Suppressor macrophage treated with lipopolysaccharide for 4 hours (primary cell): ENCODE data around the gene AFMID.

ENCODE experiments used
- DNase-seq: peaks from one replicate; pipeline ENCODE4 v3.0.0-alpha.2; 2020

The AFMID gene

DNA sequence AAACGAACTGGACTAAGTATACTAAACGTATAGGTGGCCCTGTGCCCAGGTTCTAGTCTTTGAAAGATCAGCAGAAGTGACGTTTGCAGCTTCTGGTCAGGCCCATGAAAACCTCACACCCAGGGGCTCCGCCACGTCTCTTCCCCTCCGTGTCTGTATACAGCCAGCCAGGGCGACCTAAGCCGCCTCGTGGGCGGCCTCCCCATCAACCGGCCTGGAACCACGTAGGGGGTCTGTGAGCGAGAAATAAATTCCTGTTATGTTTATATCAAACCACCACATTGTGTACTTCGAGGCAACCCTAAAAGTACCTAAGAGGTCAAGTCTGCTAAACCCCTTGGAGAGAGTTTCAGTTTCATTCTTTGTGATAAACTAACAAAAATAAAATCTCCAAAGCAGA is 7.1 kb upstream of the AFMID start:
- peak; percentile 48 for DNase-seq

DNA sequence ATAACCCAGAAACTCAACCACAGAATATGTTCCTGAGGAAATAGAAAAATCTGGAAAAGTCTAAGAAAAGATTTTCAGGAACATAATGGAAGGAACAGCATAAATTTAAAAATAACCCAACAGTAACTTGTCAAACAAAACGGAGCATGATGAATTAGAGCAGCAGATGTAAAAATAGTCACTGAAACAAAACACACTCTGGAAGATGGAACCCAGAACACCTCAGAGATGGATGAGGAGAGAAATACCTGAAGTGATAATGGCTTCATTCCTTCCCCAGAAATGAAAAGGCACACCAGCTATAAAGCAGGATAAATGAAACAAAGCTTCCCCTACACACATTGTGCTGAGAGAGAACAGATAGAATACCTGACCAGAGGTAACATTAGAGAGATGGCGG is 6.7 kb upstream of the AFMID start:
- no peak for DNase-seq

DNA sequence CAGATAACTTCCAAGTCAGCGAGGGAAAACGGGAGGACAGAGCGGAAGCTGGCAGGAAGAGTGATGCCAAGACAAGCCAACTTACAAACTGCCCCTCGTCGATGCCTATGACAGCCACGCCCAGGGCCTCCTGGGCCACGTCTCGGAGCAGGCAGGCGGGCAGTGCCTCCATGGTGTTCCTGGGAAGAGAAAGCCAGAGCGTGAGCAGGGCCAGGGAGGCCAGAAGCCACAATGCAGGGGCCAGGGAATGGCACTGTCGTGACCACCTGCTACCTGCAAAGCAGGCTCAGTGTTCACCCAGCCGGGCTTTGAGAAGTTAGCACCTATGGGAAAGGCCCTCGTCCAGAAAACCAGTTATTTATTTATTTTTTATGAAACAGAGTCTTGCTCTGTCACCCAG is 4.7 kb upstream of the AFMID start:
- no peak for DNase-seq

DNA sequence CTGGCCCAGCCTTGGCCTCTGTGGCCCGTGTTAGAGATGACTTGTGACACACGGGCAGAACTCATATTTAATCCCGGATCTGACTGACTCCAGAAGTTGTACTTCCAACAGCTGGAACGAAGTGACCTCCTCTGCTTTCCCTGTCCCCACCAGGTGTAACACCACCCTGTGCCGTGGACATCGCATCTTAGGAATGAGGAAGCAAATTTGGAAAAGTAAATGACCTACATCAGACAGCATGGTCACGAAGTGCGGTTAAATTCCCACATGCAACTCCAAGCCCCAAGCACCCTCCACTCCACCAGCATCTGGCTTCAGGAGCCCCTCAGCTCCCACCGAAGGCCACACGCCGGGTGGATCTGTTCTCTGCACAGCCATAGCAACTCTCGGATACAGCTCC is 3.2 kb upstream of the AFMID start:
- DNase-seq, result no peak

DNA sequence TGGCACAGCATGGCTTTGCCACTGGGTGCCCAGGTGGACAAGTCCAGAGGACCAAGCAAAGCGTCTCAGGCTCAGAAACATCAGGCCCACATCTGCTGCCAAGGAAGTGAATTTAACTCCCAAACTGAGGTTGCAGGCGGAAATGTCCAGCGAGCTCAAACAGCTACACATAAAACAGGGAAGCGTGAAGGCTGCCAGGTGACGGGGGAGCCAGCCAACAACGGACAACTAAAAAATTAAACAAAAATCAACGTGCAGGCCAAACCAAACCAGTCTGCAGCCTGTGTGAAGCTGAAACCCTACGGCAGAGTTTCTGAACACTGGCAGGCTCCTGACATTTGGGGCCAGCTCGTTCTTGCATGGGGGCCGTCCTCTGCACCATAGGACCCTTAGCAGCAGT is 2.8 kb upstream of the AFMID start:
- no peak for DNase-seq

DNA sequence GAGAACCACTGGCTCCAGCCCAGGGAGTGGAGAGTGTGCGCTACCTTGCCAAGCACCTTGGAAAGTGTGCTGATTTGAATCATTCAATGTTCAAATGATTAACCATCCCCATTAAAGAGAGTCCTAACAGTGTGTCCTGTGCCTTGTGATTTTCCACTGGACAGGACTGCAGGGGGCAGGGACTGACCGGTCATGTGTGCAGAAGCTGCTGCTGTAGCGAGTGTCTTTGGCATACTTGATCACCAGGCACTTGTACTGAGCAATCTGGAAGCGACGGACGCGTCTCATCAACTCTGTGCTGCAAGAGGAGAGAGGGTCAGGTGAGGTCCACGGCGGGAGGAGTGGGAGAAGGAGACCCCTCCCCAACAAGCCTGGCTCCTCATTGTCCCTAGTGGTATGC is 2.3 kb upstream of the AFMID start:
- no peak for DNase-seq

DNA sequence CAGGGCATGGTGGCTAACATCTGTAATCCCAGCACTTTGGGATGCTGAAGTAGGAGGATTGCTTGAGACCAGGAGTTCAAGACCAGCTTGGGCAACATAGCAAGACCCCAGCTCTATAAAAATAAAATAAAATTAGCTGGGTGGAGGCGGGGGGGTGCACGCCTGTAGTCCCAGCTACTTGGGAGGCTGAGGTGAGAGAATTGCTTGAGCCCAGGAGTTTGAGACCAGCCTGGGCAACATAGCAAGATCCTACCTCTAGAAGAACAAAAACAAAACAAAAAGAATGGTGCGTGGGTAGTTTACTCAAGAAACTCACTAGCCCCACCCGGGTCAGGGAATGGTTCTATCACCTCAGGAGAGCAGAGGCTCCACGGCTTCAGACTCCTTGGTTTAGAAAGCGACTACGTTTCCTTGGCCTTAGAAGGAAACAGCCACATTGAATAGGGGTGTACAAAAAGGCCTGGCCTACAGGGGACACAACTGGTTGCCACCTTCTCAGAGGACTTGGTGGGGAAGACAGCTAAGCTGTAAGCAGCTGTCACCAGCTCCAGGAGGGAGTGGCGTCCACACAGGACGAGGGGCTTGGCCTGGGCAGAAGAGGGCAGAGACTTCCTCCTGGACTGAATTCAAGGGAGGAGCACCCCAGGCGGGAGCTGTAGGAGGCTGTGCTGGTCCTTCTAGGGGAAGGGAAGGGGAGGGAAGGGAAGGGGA is 1.0 kb upstream of the AFMID start:
- peak; percentile 62 for DNase-seq

DNA sequence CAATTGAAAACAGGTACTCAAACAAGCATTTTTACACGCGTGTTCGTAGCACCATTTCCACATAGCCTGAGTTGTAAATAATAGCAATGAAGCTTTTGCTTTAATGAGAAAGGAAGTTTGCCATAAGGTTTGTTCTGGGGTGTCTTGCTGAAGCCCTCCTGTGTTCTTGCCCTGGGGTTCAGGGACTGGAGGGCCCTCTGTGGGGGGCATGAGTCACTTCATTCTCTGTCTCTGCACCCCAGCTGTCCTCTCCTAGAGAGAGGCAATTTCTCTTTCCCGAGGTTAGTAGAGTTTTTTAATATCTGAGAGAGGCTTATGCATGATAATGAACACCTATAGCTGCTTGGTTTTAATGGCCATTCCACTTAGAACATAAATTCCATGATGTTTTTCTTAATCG is 9.6 kb downstream of the AFMID start:
- DNase-seq, result no peak

DNA sequence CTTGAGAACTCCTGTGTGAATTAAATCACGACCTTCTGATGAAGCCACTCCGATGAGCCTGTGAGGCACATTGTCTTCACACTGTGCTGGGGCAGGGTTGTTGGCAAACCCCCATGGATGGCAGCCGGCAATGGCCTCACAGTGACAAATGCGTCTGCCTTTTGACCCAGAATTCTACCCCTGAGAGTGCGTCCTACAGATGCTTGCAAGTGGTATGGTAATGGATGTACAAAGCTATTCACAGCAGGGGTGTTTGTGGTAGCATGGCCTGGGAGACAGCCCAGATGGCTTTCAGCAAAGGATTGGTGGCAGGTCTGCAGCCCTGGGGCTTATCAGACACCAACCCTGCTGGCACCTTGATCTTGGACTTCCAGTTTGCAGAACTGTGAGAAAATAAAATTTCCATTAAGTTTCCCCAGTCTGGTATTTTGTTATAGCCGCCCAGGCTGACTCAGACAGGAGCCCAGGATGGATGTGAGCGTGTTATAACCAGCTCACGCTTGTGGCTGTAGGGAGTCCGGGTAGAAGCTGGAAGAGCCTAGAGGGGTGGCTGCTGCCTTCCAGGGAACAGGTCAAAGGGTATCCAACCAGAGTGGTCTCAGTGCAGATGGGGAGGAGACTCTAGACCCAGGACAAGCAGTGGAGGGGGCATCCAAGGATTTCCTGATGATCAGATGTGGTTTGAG is 10.1 kb downstream of the AFMID start:
- no peak for DNase-seq

DNA sequence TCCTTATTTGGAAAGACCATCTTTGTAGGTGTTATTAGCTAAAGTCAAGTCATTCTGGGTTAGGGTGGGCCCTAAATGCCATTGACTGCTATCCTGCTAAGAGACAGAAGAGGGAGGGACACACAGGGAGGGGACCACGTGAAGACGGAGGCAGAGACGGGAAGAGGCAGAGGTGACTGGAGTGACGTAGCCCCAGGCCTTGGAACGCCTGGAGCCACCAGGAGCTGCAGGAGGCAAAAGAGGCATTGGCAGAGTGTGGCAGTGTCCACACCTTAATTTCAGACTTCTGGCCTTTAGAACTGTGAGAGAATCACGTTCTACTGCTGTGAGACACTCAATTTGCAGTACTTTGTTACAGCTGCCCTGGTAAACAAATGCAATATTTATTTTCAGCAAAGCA is 13.3 kb downstream of the AFMID start:
- no peak for DNase-seq

DNA sequence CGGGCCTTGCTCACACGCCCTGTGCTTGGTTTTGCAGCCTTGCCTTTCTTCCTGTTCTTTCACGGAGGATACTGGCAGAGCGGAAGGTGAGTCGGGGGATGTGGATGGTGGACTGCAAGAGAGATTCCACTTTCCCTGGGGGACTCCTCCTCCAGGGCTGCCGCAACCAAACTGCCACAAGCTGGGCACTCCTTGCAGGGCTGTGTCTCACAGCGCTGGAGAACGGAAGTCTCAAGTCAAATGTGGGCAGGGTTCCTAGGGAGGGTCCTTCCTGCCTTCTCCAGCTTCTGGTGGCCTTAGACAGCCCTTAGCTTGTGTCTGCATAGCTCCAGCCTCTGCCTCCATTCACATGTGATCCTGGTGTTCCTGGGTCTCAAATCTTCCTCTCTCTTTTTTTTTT is 15.5 kb downstream of the AFMID start:
- no peak for DNase-seq

DNA sequence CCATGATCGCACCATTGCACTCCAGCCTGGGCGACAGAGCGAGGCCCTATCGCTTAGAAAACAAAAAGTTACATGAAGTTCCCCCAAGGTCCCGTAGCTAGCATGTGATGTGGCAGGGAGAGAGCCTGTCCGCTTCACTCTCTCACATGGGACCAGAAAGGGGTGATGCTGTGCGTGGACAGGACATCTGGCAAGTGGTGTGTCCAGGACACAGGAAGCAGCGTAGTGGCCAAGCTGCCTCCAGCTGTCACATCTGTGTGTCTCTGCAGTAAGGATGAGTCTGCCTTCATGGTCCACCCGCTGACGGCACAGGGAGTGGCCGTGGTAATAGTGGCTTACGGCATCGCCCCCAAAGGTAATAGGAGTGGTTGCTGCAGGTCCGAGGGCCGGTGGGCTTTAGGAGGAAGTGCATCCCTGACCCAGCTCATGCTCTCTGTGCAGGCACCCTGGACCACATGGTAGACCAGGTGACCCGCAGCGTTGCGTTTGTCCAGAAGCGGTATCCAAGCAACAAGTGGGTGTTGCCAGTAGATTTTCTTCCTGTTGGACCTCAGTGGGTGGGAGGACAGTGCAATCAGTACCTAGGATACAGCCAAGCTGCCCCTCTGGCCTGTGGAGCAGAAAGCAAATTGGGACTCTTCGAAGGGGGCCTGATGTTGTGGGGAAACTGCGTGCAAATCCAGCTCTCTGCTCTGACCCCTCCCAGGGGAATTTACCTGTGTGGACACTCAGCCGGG is 17.4 kb downstream of the AFMID start:
- no peak for DNase-seq

DNA sequence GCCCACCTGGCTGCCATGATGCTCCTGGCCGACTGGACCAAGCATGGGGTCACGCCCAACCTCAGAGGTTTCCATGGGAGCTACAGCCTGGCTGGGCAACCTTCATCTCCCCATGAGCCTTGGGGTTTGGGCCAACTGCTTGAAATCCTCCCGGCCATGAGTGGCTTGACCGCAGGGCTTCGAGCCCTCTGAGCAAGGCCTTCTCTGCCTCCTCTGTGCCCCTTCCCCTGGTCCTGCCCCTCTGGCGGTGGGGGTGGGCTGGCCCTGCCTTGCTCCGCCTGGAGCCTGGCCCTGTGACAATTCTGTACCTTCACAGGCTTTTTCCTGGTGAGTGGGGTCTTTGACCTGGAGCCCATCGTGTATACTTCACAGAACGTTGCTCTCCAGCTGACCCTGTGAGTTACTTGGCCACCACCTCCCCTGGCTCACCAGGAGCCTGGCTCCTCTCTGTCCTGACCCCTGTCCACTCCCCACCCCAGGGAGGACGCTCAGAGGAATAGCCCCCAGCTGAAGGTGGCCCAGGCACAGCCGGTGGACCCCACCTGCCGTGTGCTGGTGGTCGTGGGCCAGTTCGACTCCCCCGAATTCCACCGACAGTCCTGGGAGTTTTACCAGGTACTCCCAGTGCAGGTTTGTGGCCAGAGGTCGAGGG is 18.1 kb downstream of the AFMID start:
- DNase-seq, result no peak

DNA sequence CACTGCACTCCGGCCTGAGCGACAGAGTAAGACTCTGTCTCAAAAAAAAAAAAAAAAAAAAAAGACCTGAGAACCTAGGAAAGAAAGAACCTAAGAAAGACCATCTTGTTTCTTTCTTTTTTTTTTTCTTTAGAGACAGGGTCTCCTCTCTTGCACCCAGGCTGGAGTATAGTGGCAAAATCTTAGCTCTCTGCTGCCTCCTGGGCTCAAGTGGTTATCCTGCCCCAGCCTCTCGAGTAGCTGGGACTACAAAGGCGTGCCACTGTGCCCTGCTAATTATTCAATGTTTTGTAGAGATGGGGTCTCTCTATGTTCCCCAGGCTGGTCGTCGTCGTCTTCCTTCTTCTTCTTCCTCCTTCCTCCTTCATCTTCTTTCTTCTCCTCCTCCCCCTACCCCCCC is 19.1 kb downstream of the AFMID start:
- no peak for DNase-seq

DNA sequence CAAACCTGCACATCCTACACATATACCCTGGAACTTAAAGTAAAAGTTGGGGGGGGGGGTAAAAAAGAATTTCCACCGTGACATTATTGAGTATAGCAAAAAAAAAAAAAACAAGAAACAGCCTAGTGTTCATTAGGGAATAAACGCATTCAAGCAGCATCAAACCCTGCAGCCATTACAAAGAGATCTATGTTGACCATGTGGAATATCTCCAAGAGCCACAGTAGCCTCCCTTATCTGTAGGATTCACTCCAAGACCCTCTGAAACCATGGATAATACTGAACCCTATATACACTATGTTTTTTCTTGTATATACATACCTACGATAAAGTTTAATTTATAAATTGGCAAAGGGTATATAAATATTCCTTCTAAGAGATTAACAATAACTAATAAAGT is 21.3 kb downstream of the AFMID start:
- DNase-seq, result no peak

DNA sequence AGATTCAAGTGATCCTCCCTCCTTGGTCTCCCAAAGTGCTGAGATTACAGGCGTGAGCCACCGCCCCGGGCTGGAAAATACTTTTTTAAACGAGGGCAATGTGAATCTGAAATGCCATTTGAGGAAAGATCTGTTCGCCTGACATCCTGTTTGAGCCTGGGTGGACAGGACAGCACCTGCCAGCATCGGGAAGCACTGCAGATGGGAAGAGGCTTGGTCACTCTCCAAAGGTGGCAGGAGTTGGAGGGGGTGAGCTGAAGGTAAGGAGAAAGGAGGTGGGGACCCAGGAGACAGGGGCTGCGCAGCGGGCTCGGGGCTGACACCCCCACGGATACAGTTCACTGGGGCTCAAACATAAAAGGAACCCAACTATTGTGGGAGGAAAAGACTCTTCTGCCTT is 22.9 kb downstream of the AFMID start:
- no peak for DNase-seq

DNA sequence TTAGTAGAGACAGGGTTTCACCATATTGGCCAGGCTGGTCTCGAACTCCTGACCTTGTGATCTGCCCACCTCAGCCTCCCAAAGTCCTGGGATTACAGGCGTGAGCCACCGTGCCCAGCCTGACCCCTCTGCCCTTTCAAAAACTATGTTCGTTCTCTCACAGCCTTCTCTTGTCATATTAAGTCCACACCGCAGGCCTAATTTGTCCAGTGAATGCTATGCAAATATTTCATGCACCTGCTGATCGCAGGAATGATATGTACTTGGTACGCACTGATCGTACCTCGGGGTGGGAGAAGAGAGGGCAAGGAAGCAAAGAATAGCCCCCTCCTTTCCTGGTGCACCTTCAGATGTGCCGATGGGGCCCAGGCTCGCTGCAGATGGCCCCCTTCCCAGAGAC is 23.9 kb downstream of the AFMID start:
- DNase-seq, result no peak

DNA sequence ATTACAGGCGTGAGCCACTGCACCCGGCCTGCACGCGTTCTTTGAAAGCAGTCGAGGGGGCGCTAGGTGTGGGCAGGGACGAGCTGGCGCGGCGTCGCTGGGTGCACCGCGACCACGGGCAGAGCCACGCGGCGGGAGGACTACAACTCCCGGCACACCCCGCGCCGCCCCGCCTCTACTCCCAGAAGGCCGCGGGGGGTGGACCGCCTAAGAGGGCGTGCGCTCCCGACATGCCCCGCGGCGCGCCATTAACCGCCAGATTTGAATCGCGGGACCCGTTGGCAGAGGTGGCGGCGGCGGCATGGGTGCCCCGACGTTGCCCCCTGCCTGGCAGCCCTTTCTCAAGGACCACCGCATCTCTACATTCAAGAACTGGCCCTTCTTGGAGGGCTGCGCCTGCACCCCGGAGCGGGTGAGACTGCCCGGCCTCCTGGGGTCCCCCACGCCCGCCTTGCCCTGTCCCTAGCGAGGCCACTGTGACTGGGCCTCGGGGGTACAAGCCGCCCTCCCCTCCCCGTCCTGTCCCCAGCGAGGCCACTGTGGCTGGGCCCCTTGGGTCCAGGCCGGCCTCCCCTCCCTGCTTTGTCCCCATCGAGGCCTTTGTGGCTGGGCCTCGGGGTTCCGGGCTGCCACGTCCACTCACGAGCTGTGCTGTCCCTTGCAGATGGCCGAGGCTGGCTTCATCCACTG is 27.0 kb downstream of the AFMID start, which contains the start of gene BIRC5:
BIRC5 (plus strand) TSS at position 238 of the 690 bp plus-strand sequence; CDS start at position 302, 64 bp downstream.
- DNase-seq, result peak; percentile 95

DNA sequence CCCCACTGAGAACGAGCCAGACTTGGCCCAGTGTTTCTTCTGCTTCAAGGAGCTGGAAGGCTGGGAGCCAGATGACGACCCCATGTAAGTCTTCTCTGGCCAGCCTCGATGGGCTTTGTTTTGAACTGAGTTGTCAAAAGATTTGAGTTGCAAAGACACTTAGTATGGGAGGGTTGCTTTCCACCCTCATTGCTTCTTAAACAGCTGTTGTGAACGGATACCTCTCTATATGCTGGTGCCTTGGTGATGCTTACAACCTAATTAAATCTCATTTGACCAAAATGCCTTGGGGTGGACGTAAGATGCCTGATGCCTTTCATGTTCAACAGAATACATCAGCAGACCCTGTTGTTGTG is 27.5 kb downstream of the AFMID start:
- DNase-seq, result no peak

DNA sequence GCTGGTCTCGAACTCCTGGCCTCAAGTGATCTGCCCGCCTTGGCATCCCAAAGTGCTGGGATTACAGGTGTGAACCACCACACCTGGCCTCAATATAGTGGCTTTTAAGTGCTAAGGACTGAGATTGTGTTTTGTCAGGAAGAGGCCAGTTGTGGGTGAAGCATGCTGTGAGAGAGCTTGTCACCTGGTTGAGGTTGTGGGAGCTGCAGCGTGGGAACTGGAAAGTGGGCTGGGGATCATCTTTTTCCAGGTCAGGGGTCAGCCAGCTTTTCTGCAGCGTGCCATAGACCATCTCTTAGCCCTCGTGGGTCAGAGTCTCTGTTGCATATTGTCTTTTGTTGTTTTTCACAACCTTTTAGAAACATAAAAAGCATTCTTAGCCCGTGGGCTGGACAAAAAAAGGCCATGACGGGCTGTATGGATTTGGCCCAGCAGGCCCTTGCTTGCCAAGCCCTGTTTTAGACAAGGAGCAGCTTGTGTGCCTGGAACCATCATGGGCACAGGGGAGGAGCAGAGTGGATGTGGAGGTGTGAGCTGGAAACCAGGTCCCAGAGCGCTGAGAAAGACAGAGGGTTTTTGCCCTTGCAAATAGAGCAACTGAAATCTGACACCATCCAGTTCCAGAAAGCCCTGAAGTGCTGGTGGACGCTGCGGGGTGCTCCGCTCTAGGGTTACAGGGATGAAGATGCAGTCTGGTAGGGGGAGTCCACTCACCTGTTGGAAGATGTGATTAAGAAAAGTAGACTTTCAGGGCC is 32.4 kb downstream of the AFMID start:
- no peak for DNase-seq

DNA sequence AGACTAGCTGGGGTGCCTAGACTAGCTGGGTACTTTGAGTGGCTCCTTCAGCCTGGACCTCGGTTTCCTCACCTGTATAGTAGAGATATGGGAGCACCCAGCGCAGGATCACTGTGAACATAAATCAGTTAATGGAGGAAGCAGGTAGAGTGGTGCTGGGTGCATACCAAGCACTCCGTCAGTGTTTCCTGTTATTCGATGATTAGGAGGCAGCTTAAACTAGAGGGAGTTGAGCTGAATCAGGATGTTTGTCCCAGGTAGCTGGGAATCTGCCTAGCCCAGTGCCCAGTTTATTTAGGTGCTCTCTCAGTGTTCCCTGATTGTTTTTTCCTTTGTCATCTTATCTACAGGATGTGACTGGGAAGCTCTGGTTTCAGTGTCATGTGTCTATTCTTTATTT is 35.9 kb downstream of the AFMID start:
- DNase-seq, result no peak

DNA sequence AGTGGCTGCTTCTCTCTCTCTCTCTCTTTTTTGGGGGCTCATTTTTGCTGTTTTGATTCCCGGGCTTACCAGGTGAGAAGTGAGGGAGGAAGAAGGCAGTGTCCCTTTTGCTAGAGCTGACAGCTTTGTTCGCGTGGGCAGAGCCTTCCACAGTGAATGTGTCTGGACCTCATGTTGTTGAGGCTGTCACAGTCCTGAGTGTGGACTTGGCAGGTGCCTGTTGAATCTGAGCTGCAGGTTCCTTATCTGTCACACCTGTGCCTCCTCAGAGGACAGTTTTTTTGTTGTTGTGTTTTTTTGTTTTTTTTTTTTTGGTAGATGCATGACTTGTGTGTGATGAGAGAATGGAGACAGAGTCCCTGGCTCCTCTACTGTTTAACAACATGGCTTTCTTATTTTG is 36.6 kb downstream of the AFMID start:
- no peak for DNase-seq
